GM12878 (cell line): ENCODE data around the gene ABHD1.
"Not testable (repeated sequence)": the region's sequence is repeated elsewhere in the genome, so short reads cannot be mapped to it uniquely, and the experiment has no call there.

Experiments
- CBX3 ChIP-seq: fragments of 200-600 bp; sonication (generic); IDR thresholded peaks from 2 replicates; pipeline ENCODE4 v1.6.1; 2016; ENCODE audit warnings: low read depth, borderline replicate concordance
- CEBPB ChIP-seq, 2 experiments: fragments of 150-350 bp in 1 of 2; IDR thresholded peaks; 2 replicates each; pipeline ENCODE4 v1.6.1; 2012 to 2014; ENCODE audit warnings: low read depth in 2 of 2, low read length in 2 of 2, borderline replicate concordance in 1 of 2, inconsistent platforms in 1 of 2
- CREM ChIP-seq: IDR thresholded peaks from 2 replicates; pipeline ENCODE4 v1.6.1; 2014; ENCODE audit warnings: antibody characterized with exemption, low read depth
- EGR1 ChIP-seq, 2 experiments: IDR thresholded peaks; 1 replicate in 1 of 2; 2 replicates in 1 of 2; pipeline ENCODE4 v1.6.1; 2011 to 2012; ENCODE audit warnings: low read depth in 2 of 2, low read length in 2 of 2, borderline replicate concordance in 1 of 2, mild to moderate bottlenecking in 1 of 2, moderate library complexity in 1 of 2
- EZH2 ChIP-seq: IDR thresholded peaks from 2 replicates; pipeline ENCODE4 v1.6.1; 2012; ENCODE audit warnings: low read depth, mild to moderate bottlenecking, control low read depth, inconsistent platforms, low read length, borderline replicate concordance; ENCODE audit not compliant: control insufficient read depth
- NFIC ChIP-seq: IDR thresholded peaks from 2 replicates; pipeline ENCODE4 v1.6.1; 2012; ENCODE audit warnings: low read depth, mild to moderate bottlenecking, inconsistent platforms, low read length, moderate library complexity
- NR2C2 ChIP-seq: IDR thresholded peaks from 2 replicates; pipeline ENCODE4 v1.6.1; 2011; ENCODE audit warnings: borderline replicate concordance, low read depth; ENCODE audit not compliant: control insufficient read depth, insufficient read length
- POLR2A ChIP-seq: IDR thresholded peaks from 2 replicates; pipeline ENCODE4 v1.6.1; 2011; ENCODE audit warnings: low read depth, mild to moderate bottlenecking, low read length
- SMC3 ChIP-seq: IDR thresholded peaks from 2 replicates; pipeline ENCODE4 v1.6.1; 2011; ENCODE audit warnings: low read length, improper control_type of control experiment, borderline replicate concordance
- ZNF217 ChIP-seq: fragments of 450-650 bp; IDR thresholded peaks from 2 replicates; pipeline ENCODE4 v1.6.1; 2017; ENCODE audit warnings: antibody characterized with exemption, mild to moderate bottlenecking
- TF ChIP-seq, protein P1 (sequence below): fragments of 450-650 bp; formaldehyde crosslinking; IDR thresholded peaks from 2 replicates; pipeline ENCODE4 v1.4.0; 2022; ENCODE audit warnings: mild to moderate bottlenecking, moderate library complexity
- TF ChIP-seq, protein P2 (sequence below): IDR thresholded peaks from 2 replicates; pipeline ENCODE4 v1.6.1; 2011; ENCODE audit warnings: mild to moderate bottlenecking, low read depth, low read length, moderate library complexity; ENCODE audit not compliant: insufficient replicate concordance
- TF ChIP-seq, protein P3 (sequence below), 3 experiments: IDR thresholded peaks in 2 of 3; conservative IDR thresholded peaks in 1 of 3; 2 replicates each; pipeline ENCODE4 v1.5.1; 2011; ENCODE audit warnings: low read depth in 3 of 3, low read length in 3 of 3, mild to moderate bottlenecking in 3 of 3, control low read depth in 2 of 3, moderate library complexity in 2 of 3, inconsistent platforms in 1 of 3, mixed read lengths in 1 of 3; ENCODE audit not compliant: control insufficient read depth in 2 of 3, insufficient read depth in 1 of 3; ENCODE audit errors: extremely low read depth in 1 of 3
- TF ChIP-seq, protein P4 (sequence below): IDR thresholded peaks from 2 replicates; pipeline ENCODE4 v1.6.1; 2012; ENCODE audit warnings: mild to moderate bottlenecking, low read depth, low read length

DNA sequence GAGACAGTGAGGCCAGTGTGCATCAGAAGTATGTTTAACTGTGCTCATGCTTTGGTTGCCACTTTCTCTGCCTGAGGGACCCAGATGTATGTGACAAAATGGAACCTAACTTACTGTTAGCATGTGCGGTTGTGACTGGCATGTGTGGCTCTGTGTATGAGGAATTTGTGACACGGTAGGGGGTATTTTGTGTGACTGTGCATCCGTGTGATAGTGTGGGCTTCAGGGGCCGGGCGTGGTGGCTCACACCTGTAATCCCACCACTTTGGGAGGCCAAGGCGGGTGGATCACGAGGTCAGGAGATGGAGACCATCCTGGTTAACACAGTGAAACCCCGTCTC is 4.3 kb upstream of the ABHD1 start:
- TF ChIP-seq, protein P1, sequence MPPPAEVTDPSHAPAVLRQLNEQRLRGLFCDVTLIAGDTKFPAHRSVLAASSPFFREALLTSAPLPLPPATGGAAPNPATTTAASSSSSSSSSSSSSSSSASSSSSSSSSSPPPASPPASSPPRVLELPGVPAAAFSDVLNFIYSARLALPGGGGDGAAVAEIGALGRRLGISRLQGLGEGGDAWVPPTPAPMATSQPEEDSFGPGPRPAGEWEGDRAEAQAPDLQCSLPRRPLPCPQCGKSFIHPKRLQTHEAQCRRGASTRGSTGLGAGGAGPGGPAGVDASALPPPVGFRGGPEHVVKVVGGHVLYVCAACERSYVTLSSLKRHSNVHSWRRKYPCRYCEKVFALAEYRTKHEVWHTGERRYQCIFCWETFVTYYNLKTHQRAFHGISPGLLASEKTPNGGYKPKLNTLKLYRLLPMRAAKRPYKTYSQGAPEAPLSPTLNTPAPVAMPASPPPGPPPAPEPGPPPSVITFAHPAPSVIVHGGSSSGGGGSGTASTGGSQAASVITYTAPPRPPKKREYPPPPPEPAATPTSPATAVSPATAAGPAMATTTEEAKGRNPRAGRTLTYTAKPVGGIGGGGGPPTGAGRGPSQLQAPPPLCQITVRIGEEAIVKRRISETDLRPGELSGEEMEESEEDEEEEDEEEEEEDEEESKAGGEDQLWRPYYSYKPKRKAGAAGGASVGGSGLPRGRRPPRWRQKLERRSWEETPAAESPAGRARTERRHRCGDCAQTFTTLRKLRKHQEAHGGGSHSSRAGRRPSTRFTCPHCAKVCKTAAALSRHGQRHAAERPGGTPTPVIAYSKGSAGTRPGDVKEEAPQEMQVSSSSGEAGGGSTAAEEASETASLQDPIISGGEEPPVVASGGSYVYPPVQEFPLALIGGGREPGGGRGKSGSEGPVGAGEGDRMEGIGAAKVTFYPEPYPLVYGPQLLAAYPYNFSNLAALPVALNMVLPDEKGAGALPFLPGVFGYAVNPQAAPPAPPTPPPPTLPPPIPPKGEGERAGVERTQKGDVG = not testable (repeated sequence)
- TF ChIP-seq, protein P2, sequence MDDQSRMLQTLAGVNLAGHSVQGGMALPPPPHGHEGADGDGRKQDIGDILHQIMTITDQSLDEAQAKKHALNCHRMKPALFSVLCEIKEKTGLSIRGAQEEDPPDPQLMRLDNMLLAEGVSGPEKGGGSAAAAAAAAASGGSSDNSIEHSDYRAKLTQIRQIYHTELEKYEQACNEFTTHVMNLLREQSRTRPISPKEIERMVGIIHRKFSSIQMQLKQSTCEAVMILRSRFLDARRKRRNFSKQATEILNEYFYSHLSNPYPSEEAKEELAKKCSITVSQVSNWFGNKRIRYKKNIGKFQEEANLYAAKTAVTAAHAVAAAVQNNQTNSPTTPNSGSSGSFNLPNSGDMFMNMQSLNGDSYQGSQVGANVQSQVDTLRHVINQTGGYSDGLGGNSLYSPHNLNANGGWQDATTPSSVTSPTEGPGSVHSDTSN = not testable (repeated sequence)
- not testable (repeated sequence) for TF ChIP-seq EGR1 (IDR thresholded peaks at IDR 0.05; ENCODE audit: borderline replicate concordance in 1 of 2, low read depth in 2 of 2, low read length in 2 of 2); NFIC; SMC3; CREM; CEBPB (IDR thresholded peaks at IDR 0.05; ENCODE audit: borderline replicate concordance in 1 of 2, low read depth in 2 of 2, low read length in 2 of 2); CBX3; EZH2; NR2C2; ZNF217; POLR2A
- TF ChIP-seq, protein P3, sequence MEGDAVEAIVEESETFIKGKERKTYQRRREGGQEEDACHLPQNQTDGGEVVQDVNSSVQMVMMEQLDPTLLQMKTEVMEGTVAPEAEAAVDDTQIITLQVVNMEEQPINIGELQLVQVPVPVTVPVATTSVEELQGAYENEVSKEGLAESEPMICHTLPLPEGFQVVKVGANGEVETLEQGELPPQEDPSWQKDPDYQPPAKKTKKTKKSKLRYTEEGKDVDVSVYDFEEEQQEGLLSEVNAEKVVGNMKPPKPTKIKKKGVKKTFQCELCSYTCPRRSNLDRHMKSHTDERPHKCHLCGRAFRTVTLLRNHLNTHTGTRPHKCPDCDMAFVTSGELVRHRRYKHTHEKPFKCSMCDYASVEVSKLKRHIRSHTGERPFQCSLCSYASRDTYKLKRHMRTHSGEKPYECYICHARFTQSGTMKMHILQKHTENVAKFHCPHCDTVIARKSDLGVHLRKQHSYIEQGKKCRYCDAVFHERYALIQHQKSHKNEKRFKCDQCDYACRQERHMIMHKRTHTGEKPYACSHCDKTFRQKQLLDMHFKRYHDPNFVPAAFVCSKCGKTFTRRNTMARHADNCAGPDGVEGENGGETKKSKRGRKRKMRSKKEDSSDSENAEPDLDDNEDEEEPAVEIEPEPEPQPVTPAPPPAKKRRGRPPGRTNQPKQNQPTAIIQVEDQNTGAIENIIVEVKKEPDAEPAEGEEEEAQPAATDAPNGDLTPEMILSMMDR (IDR thresholded peaks at IDR 0.05 in 2 of 3, conservative IDR thresholded peaks at IDR 0.05 in 1 of 3; ENCODE audit: control insufficient read depth in 2 of 3, extremely low read depth in 1 of 3, insufficient read depth in 1 of 3, low read depth in 3 of 3, low read length in 3 of 3) = not testable (repeated sequence)
- TF ChIP-seq, protein P4, sequence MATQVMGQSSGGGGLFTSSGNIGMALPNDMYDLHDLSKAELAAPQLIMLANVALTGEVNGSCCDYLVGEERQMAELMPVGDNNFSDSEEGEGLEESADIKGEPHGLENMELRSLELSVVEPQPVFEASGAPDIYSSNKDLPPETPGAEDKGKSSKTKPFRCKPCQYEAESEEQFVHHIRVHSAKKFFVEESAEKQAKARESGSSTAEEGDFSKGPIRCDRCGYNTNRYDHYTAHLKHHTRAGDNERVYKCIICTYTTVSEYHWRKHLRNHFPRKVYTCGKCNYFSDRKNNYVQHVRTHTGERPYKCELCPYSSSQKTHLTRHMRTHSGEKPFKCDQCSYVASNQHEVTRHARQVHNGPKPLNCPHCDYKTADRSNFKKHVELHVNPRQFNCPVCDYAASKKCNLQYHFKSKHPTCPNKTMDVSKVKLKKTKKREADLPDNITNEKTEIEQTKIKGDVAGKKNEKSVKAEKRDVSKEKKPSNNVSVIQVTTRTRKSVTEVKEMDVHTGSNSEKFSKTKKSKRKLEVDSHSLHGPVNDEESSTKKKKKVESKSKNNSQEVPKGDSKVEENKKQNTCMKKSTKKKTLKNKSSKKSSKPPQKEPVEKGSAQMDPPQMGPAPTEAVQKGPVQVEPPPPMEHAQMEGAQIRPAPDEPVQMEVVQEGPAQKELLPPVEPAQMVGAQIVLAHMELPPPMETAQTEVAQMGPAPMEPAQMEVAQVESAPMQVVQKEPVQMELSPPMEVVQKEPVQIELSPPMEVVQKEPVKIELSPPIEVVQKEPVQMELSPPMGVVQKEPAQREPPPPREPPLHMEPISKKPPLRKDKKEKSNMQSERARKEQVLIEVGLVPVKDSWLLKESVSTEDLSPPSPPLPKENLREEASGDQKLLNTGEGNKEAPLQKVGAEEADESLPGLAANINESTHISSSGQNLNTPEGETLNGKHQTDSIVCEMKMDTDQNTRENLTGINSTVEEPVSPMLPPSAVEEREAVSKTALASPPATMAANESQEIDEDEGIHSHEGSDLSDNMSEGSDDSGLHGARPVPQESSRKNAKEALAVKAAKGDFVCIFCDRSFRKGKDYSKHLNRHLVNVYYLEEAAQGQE = not testable (repeated sequence)
